OCI-LY1 (cell line): ENCODE results near the gene CDH4.

Experiments
- EZH2 ChIP-seq: fragments of 200-600 bp; sonication (generic), shearing (Covaris generic); IDR thresholded peaks from 2 replicates; pipeline ENCODE4 v1.8.0; 2017; ENCODE audit warnings: borderline replicate concordance, mixed run types, mild to moderate bottlenecking, antibody characterized with exemption, low read length, moderate library complexity, mixed read lengths
- TF ChIP-seq, protein P1 (sequence below): fragments of 200-600 bp; sonication (generic), shearing (Covaris generic); IDR thresholded peaks from 2 replicates; pipeline ENCODE4 v1.5.1; 2017; ENCODE audit warnings: mild to moderate bottlenecking, antibody characterized with exemption, low read length, moderate library complexity, mixed read lengths

- TF ChIP-seq, protein P1, sequence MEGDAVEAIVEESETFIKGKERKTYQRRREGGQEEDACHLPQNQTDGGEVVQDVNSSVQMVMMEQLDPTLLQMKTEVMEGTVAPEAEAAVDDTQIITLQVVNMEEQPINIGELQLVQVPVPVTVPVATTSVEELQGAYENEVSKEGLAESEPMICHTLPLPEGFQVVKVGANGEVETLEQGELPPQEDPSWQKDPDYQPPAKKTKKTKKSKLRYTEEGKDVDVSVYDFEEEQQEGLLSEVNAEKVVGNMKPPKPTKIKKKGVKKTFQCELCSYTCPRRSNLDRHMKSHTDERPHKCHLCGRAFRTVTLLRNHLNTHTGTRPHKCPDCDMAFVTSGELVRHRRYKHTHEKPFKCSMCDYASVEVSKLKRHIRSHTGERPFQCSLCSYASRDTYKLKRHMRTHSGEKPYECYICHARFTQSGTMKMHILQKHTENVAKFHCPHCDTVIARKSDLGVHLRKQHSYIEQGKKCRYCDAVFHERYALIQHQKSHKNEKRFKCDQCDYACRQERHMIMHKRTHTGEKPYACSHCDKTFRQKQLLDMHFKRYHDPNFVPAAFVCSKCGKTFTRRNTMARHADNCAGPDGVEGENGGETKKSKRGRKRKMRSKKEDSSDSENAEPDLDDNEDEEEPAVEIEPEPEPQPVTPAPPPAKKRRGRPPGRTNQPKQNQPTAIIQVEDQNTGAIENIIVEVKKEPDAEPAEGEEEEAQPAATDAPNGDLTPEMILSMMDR: no peak
- TF ChIP-seq EZH2: no peak
Measured at GRCh38 chr20:61985096-61985495, 733.0 kb downstream of the CDH4 start.
